NCI-H187 treated with DMSO at 0.1 percent for 48 hours (cell line): ENCODE measurements around the gene RNF114.

Source experiments
- DNase-seq: peaks from one replicate; lab custom pipeline; 2025; lab: John Stamatoyannopoulos, UW

RNF114 gene

GRCh38 chr20:49904440-49905214 is 31.6 kb upstream of the RNF114 start:
- no peak for DNase-seq

- no peak for DNase-seq
Measured at GRCh38 chr20:49905415-49906091, 30.6 kb upstream of the RNF114 start.

- no peak for DNase-seq
Measured at GRCh38 chr20:49906101-49906604, 30.0 kb upstream of the RNF114 start.

GRCh38 chr20:49906615-49907154 is 29.5 kb upstream of the RNF114 start:
- no peak for DNase-seq

GRCh38 chr20:49907405-49908257 is 28.6 kb upstream of the RNF114 start:
- no peak for DNase-seq

- no peak for DNase-seq
Measured at GRCh38 chr20:49908258-49908565, 28.0 kb upstream of the RNF114 start.

GRCh38 chr20:49909499-49910339 is 26.5 kb upstream of the RNF114 start:
- no peak for DNase-seq

GRCh38 chr20:49910340-49910706 is 25.9 kb upstream of the RNF114 start:
- no peak for DNase-seq

- no peak for DNase-seq
Measured at GRCh38 chr20:49913399-49914047, 22.7 kb upstream of the RNF114 start.

- DNase-seq, result no peak
Measured at GRCh38 chr20:49914310-49915117, 21.7 kb upstream of the RNF114 start.

- no peak for DNase-seq
Measured at GRCh38 chr20:49915118-49915379, 21.1 kb upstream of the RNF114 start.

GRCh38 chr20:49915380-49916145 is 20.6 kb upstream of the RNF114 start, which contains the start of gene SPATA2:
TSS of gene SPATA2 (minus strand) at chr20:49915529. CDS start at chr20:49908490, 7,039 bp downstream.
- DNase-seq, result peak; percentile 55

GRCh38 chr20:49916146-49917002 is 19.8 kb upstream of the RNF114 start:
- no peak for DNase-seq

- DNase-seq, result no peak
Measured at GRCh38 chr20:49918446-49918845, 17.8 kb upstream of the RNF114 start.

GRCh38 chr20:49919009-49919408 is 17.2 kb upstream of the RNF114 start:
- no peak for DNase-seq

GRCh38 chr20:49919461-49919860 is 16.7 kb upstream of the RNF114 start:
- DNase-seq, result no peak

- no peak for DNase-seq
Measured at GRCh38 chr20:49924247-49924646, 11.9 kb upstream of the RNF114 start.

- no peak for DNase-seq
Measured at GRCh38 chr20:49925901-49926454, 10.2 kb upstream of the RNF114 start.
